Astrocyte of the hippocampus (primary cell): Measurements from ENCODE around the gene PLEKHG1.

ENCODE experiments used
- DNase-seq: peaks from one replicate; pipeline ENCODE4 v3.0.0; 2011; ENCODE audit warnings: low read depth, low spot score

PLEKHG1 gene

DNA sequence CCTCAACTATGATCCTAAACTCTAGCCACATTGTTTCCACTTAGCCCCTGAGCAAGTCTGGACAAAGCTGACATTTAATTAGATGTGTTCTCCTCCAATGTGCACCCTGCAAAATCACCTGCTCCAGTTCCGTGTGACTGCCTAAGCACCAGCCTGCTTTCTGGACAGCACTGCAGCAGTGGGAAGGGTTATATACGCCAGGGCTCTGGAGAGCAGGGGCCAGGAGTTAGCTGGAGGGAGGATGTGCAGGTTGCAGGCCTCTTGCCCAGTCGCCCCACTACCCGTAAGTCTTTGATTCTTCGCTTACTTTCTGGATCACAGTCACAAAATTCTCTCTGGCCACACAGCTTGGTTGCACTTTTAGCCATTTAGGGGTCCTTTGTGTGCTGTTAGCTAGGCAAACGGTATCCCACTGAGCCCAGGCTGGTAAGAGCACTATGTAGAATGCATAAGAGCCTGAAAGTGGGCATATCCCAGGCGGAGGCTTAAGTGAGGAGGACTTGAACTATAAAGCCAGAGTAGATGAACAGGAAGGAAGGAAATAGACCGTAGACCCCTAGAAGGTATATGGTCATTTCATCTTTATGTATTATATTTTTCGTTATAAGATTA lies 10.7 kb upstream of the PLEKHG1 start:
- no peak for DNase-seq

DNA sequence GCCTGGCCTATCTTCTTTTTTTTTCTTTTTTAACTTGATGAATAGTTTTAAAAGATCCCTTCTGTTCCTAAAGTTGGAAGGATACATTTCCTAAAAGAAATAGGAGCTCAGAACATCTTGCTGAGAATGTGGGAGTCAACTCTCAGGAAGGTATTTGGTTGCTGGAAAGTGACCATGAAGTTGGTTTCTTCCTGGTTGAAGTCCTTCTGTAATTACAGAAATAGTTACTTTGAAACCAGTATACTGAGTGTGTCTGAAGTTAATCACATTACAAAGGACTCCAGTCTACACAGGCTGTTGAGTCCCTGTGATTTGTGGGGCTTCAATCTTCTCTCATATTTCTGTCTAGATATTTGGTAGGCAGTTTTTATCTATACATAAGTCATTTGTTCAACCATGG lies 9.8 kb upstream of the PLEKHG1 start:
- DNase-seq = no peak

DNA sequence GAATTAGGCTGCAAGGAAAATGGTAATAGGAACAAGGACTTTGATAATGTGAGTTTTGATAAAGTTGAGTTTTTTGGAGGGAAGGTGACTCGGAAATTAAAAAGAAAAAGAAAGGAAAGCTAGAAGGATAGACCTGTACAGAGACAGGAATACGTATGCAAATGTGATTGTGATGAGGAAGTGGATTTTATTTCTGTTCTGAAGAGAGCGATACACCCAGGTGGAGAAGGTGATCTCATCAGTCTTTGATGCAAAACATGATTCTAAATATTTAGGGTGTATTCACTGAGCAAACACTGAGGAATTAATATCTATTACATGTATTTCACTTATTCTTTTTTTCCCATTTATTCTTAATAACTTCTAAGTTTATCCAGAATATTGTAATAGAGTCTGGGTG lies 9.2 kb upstream of the PLEKHG1 start:
- no peak for DNase-seq

DNA sequence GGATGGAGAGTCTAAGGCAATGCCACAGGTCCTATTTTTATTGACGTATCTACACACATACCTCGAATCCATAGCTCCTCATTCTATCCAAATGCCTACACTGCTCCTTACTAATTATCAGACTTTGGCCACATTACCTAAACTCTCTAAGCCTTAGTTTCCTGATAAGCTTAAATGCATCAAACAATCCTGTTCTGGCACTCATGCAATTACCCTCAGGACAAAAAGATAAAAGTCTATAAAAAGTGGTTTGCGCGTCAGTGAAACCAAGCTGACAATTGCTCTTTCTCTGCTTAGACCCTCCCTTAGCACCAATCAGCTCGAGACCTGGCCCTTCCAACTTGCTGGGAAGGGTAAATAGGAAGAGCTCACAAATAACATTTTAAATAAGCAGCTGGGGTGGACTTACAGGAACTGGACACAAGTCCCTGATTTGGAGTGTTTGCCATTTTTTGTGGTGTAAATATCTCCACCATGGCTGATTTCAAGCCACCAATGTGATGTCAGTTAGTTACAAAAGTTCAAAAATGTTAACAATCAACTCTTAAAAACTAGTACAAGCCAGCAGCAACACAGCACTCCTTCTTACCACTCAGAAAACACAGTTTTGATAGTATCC lies 7.2 kb upstream of the PLEKHG1 start:
- DNase-seq = no peak

- DNase-seq = no peak
Measured at GRCh38 chr6:150593119-150593518, 6.6 kb upstream of the PLEKHG1 start.

DNA sequence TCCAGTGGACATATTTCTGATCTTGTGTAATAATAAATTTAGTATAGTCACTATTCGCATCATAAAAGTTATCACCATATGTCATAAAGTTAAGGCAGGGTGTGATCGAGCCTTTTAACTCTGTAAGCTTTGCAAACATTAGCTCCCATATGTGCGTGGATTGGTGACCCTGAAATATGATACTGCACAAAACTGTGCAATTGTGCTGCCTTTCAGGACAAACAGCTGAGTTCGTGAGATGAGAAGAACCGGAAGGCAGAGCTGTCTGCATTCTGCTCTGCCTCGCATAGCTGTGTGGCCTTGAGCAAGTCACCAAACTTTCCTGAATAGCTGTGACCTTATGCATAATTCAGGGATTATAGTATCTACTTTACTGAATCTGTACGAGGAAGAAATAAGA lies 3.2 kb upstream of the PLEKHG1 start:
- DNase-seq = no peak

- DNase-seq = no peak
Measured at GRCh38 chr6:150598401-150598800, 1.3 kb upstream of the PLEKHG1 start.

DNA sequence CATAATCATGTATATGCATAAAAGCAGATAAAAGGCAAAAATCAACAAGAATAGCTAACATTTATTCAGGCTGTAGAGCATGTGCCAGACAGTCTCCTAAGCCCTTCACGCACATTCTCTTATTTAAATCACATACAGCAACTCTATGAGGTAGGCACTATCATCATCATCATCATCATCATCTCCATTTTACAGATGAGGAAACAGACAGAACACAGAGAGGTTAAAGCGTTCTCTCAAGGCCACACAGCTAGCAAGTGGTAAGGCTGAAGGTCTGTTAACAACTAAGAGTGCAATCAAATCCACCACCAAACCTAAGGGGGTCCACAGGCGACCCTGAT lies 857 bp upstream of the PLEKHG1 start:
- no peak for DNase-seq

GRCh38 chr6:150600010-150600300 lies 270 bp downstream of the PLEKHG1 start:
- DNase-seq = no peak

- DNase-seq = peak; percentile 94
Measured at GRCh38 chr6:150600301-150601017, 774 bp downstream of the PLEKHG1 start.

- no peak for DNase-seq
Measured at GRCh38 chr6:150601439-150601838, 1.8 kb downstream of the PLEKHG1 start.

GRCh38 chr6:150603176-150603575 lies 3.5 kb downstream of the PLEKHG1 start:
- DNase-seq = no peak

DNA sequence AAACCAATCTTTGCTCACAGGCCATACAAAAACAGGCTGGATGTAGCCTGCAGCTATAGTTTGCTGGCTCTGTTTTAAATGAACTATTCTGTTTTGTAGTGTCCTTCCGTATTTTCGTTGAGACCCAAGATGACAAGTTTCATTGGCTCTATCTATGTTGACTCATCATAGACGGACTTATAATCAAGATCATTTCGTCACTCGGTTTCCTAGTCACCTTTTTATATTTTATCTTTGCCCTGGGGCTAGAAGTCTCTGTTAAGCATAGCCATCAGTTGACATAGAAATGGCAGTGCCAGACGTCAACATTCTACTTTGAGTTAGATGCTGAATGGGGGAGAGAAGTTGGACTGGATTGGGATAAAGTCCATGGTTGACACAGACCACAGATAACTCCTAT lies 4.8 kb downstream of the PLEKHG1 start:
- no peak for DNase-seq

DNA sequence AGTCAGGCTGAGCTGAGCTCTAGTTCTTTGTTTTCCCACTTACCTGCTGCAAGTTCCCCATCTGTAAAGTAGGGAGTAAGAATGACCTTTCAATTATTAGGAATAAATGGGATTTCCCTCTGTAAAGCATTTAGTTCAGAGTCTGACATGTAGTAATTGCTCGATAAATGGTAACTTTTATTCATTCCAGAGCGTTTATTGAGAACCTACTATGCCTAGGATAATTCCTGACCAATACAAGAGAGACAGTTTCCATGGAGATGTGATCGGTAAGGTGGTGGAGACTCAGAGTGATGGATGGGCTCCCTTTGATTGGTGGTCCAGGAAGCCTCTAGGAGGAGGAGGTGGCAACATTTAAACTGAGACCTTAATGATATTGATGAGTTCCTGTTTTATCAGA lies 5.6 kb downstream of the PLEKHG1 start:
- DNase-seq = no peak

GRCh38 chr6:150606168-150606591 lies 6.5 kb downstream of the PLEKHG1 start:
- DNase-seq = peak; percentile 35

GRCh38 chr6:150606647-150607328 lies 7.1 kb downstream of the PLEKHG1 start:
- peak; percentile 61 for DNase-seq

DNA sequence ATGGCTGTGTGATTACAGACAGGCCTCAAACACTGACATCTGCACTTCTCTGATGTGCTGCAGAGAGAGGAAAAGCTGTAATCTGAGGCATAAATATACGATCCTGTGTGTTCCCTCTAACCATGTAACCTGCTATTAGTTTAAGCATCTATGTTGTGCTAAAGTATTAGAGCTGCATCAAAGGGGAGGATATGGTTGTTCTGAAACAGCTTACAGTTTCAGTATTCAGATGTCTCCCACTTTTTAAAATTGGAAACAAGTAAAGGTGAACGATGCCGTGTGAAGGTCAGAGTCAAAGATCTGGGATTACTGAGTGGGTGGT lies 7.6 kb downstream of the PLEKHG1 start:
- DNase-seq = no peak

GRCh38 chr6:150610584-150610983 lies 10.9 kb downstream of the PLEKHG1 start:
- DNase-seq = no peak

- DNase-seq = no peak
Measured at GRCh38 chr6:150613269-150613668, 13.6 kb downstream of the PLEKHG1 start.

DNA sequence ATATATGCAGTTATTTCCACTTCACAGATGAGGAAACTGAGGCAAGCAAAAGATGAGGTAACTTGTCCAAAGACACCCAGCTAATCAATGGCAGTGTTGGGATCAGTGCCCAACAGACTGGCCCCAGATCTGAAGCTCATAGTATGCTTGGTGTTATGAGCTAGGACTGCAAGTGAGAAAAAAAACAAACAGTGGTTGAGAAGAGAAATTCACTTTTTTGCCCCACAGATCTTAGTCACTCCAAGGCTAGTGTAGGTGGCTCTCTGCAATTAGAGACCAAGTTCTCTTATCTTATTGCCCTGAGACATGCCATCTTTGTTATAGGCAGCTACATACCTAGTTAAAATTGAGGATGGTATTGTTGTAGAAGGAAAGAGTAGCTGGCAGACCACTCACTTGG lies 16.3 kb downstream of the PLEKHG1 start:
- no peak for DNase-seq

- no peak for DNase-seq
Measured at GRCh38 chr6:150616586-150616985, 16.9 kb downstream of the PLEKHG1 start.

GRCh38 chr6:150617062-150617461 lies 17.4 kb downstream of the PLEKHG1 start:
- DNase-seq = peak; percentile 23
